Thyroid gland (tissue), 4 donors: ENCODE measurements around the gene SCFD2. TPM values are rescaled to one million over a fixed set of nuclear protein-coding genes. Genes with fewer than 3 reads are reported as not detected.

Source experiments
- DNase-seq, 2 donors: peaks; one replicate each; pipeline ENCODE4 v3.0.0-alpha.2; 2019
- H3K27ac ChIP-seq, 3 donors: fragments of 200-600 bp; sonication (generic); 1 replicate in 2 of 3; 2 replicates in 1 of 3; pipeline ENCODE4 v1.5.1; 2016 to 2019; ENCODE audit warnings: mild to moderate bottlenecking in 1 of 3, moderate library complexity in 1 of 3
- H3K27me3 ChIP-seq: fragments of 200-600 bp; sonication (generic); one replicate; pipeline ENCODE4 v1.5.1; 2019
- H3K36me3 ChIP-seq, 2 donors: fragments of 200-600 bp; sonication (generic); one replicate each; pipeline ENCODE4 v1.5.1; 2016 to 2019
- H3K4me1 ChIP-seq, 2 donors: fragments of 200-600 bp; sonication (generic); one replicate each; pipeline ENCODE4 v1.5.1; 2017 to 2019
- H3K4me3 ChIP-seq, 3 donors: fragments of 200-600 bp; sonication (generic); replicated peaks in 1 of 3; 1 replicate in 2 of 3; 2 replicates in 1 of 3; pipeline ENCODE4 v1.5.1; 2016; ENCODE audit warnings: mild to moderate bottlenecking in 1 of 3
- H3K9me3 ChIP-seq: fragments of 200-600 bp; sonication (generic); one replicate; pipeline ENCODE4 v1.5.1; 2017
- CTCF ChIP-seq, 6 experiments: fragments of 200-600 bp in 3 of 6; fragments of 450-650 bp in 3 of 6; sonication (generic) in 3 of 6; IDR thresholded peaks; one replicate each; pipeline ENCODE4 v1.5.1; 2016 to 2019; ENCODE audit warnings: antibody characterized with exemption in 6 of 6, mild to moderate bottlenecking in 2 of 6, inconsistent platforms in 1 of 6, moderate library complexity in 1 of 6
- POLR2A ChIP-seq, 2 donors: fragments of 450-650 bp; IDR thresholded peaks; one replicate each; pipeline ENCODE4 v1.6.1; 2017; ENCODE audit warnings: antibody characterized with exemption in 2 of 2, mild to moderate bottlenecking in 2 of 2, moderate library complexity in 1 of 2
- WGBS, 2 donors: methylation state at CpG; one replicate each; pipeline ENCODE4 v1.1.5; 2017; 5-methylcytosine and 5-hydroxymethylcytosine counted together
- intact Hi-C: fragments of 100-400 bp; cut with DNase I; formaldehyde crosslinking; loops from one replicate; pipeline ENCODE4 v1.15.1; 2023
- total RNA-seq, 4 donors: library from RNA; depleted of rRNA; stranded (reverse); fragments of >200 nt; gene quantifications; one replicate each; pipeline ENCODE4 v1.2.3, GENCODE V29; 2016

Gene SCFD2
- total RNA-seq, 4 donors from 2014 or later, result 10.3 to 32.9 (median 28.2) TPM

GRCh38 chr4:52915191-52915590 lies 450.7 kb downstream of the SCFD2 start:
- H3K27ac ChIP-seq, result no peak overlapping the region
- intact Hi-C loops, result no loop called here
- TF ChIP-seq POLR2A (IDR thresholded peaks at IDR 0.05), result no peak
- no peak for TF ChIP-seq CTCF (IDR thresholded peaks at IDR 0.05)

GRCh38 chr4:52914051-52914605 lies 451.7 kb downstream of the SCFD2 start:
- Histone ChIP-seq H3K4me3 (no peak overlapping the region), H3K9me3 (no peaks in the 10 kb centered on the region), H3K36me3 (no peaks in the 10 kb centered on the region), H3K4me1 (peaks cover 0 to 3% of the 10 kb centered on the region in 2 donors), H3K27ac (no peak overlapping the region), H3K27me3 (no peaks in the 10 kb centered on the region)
- intact Hi-C loops, result no loop called here
- TF ChIP-seq CTCF (IDR thresholded peaks at IDR 0.05) (no peak), POLR2A (IDR thresholded peaks at IDR 0.05) (no peak)
- WGBS, 2 donors, result 77 to 82% methylated on average over 3 of the region's 3 CpGs
- DNase-seq, result no peak

More at GRCh38 chr4:52915191-52915590, 450.7 kb downstream of the SCFD2 start:
- H3K27me3 ChIP-seq, result no peaks in the 10 kb centered on the region
- no peak overlapping the region for H3K4me3 ChIP-seq
- no peaks in the 10 kb centered on the region for H3K36me3 ChIP-seq
- peaks cover 0 to 3% of the 10 kb centered on the region in 2 donors for H3K4me1 ChIP-seq
- DNase-seq, result no peak
- no peaks in the 10 kb centered on the region for H3K9me3 ChIP-seq

- Histone ChIP-seq H3K27ac (no peak overlapping the region), H3K9me3 (no peaks in the 10 kb centered on the region), H3K4me1 (peaks cover 0 to 3% of the 10 kb centered on the region in 2 donors), H3K36me3 (no peaks in the 10 kb centered on the region), H3K27me3 (no peaks in the 10 kb centered on the region), H3K4me3 (no peak overlapping the region)
- DNase-seq, result no peak
- WGBS, 2 donors, result 94 to 96% methylated on average over 2 of the region's 2 CpGs
- TF ChIP-seq CTCF (IDR thresholded peaks at IDR 0.05), result no peak
- intact Hi-C loops, result no loop called here
These were observed 453.3 kb downstream of the SCFD2 start for GRCh38 chr4:52912608-52913007.

- no peaks in the 10 kb centered on the region for H3K36me3 ChIP-seq
- WGBS, 2 donors, result 11 to 16% methylated on average over 3 of the region's 3 CpGs
- peak; percentile 74 to 84 for DNase-seq
- TF ChIP-seq CTCF (IDR thresholded peaks at IDR 0.05), result peak in 5 of 6 experiments; percentile 29 to 72 (median 48)
- TF ChIP-seq POLR2A (IDR thresholded peaks at IDR 0.05), result no peak
- H3K4me1 ChIP-seq, result peaks cover 0 to 3% of the 10 kb centered on the region in 2 donors
- no peak overlapping the region for H3K27ac ChIP-seq
- intact Hi-C loops, result no loop called here
- no peaks in the 10 kb centered on the region for H3K27me3 ChIP-seq
- no peaks in the 10 kb centered on the region for H3K9me3 ChIP-seq
- no peak overlapping the region for H3K4me3 ChIP-seq
These were observed 454.1 kb downstream of the SCFD2 start for GRCh38 chr4:52911684-52912294.

- TF ChIP-seq CTCF (IDR thresholded peaks at IDR 0.05), result no peak
- no peak for TF ChIP-seq POLR2A (IDR thresholded peaks at IDR 0.05)
- H3K27me3 ChIP-seq, result no peaks in the 10 kb centered on the region
- H3K4me3 ChIP-seq, result no peak overlapping the region
- intact Hi-C loops, result no loop called here
- no peaks in the 10 kb centered on the region for H3K9me3 ChIP-seq
- no peak overlapping the region for H3K27ac ChIP-seq
- no peak for DNase-seq
- H3K4me1 ChIP-seq, result peaks cover 0 to 3% of the 10 kb centered on the region in 2 donors
- no peaks in the 10 kb centered on the region for H3K36me3 ChIP-seq
These were observed 455.7 kb downstream of the SCFD2 start for GRCh38 chr4:52910115-52910514.
